B cell (primary cell): Measurements from ENCODE around the gene GMPR. TPM values are rescaled to one million over a fixed set of nuclear protein-coding genes. Genes with fewer than 3 reads are reported as not detected.

ENCODE experiments used
- ATAC-seq: fragments of 200-7000 bp; cut with Tn5 transposase; one replicate; pipeline ENCODE4 v1.10.0; 2021; ENCODE audit warnings: low read depth, mild to moderate bottlenecking, moderate number of reproducible peaks, moderate library complexity
- CTCF ChIA-PET: fragments of 350-600 bp; sonication (Branson Sonifier 250); formaldehyde crosslinking; loops from one replicate; lab custom pipeline; 2021; ENCODE audit warnings: antibody characterized with exemption, inconsistent platforms; lab: Charles Lee
- POLR2A ChIA-PET: fragments of 350-600 bp; sonication (Branson Sonifier 250); formaldehyde crosslinking; loops from one replicate; lab custom pipeline; 2021; ENCODE audit warnings: antibody characterized with exemption; lab: Charles Lee
- DNase-seq: peaks from one replicate; pipeline ENCODE4 v3.0.0; 2013
- H2AFZ ChIP-seq: 2 replicates; pipeline ENCODE4 v1.6.1; 2012; ENCODE audit warnings: mild to moderate bottlenecking, low read depth, low read length; ENCODE audit not compliant: insufficient read depth, poor library complexity, severe bottlenecking
- H3K27ac ChIP-seq, 2 donors: 1 replicate in 1 of 2; 2 replicates in 1 of 2; pipeline ENCODE4 v1.5.1; 2012 to 2013; ENCODE audit warnings: low read length in 2 of 2, mild to moderate bottlenecking in 2 of 2, moderate library complexity in 1 of 2
- H3K27me3 ChIP-seq, 4 experiments: fragments of 200-600 bp in 1 of 4; sonication (generic) in 1 of 4; replicated peaks in 1 of 4; 1 replicate in 2 of 4; 2 replicates in 2 of 4; pipeline versions ENCODE4 v1.6.1 to v1.7.0; 2013 to 2016; ENCODE audit warnings: low read length in 3 of 4, mild to moderate bottlenecking in 2 of 4, mixed read lengths in 1 of 4, moderate library complexity in 1 of 4; ENCODE audit not compliant: insufficient read depth in 4 of 4, control insufficient read depth in 3 of 4; ENCODE audit errors: control extremely low read depth in 1 of 4
- H3K36me3 ChIP-seq, 2 experiments: replicated peaks in 1 of 2; 1 replicate in 1 of 2; 2 replicates in 1 of 2; pipeline versions ENCODE4 v1.6.1 to v1.7.1; 2013; ENCODE audit warnings: low read length in 1 of 2; ENCODE audit not compliant: insufficient read depth in 2 of 2, control insufficient read depth in 1 of 2; ENCODE audit errors: control extremely low read depth in 1 of 2, extremely low read depth in 1 of 2
- H3K4me1 ChIP-seq, 2 donors: fragments of 200-600 bp in 1 of 2; sonication (generic) in 1 of 2; 1 replicate in 1 of 2; 2 replicates in 1 of 2; pipeline versions ENCODE4 v1.5.1 to v1.6.1; 2013 to 2017; ENCODE audit warnings: low read length in 2 of 2; ENCODE audit not compliant: control insufficient read depth in 2 of 2, insufficient read depth in 2 of 2
- H3K4me2 ChIP-seq: replicated peaks from 2 replicates; pipeline ENCODE3; 2012; ENCODE audit warnings: mild to moderate bottlenecking, low read depth, low read length; ENCODE audit not compliant: poor library complexity, severe bottlenecking
- H3K4me3 ChIP-seq, 5 experiments: fragments of 200-600 bp in 1 of 5; sonication (generic) in 1 of 5; 1 replicate in 3 of 5; 2 replicates in 2 of 5; pipeline versions ENCODE4 v1.5.1 to v1.7.0; 2011 to 2016; ENCODE audit warnings: low read length in 4 of 5, mild to moderate bottlenecking in 4 of 5, low read depth in 2 of 5, control low read depth in 1 of 5, moderate library complexity in 1 of 5; ENCODE audit not compliant: insufficient read depth in 1 of 5; ENCODE audit errors: control extremely low read depth in 1 of 5, extremely low read depth in 1 of 5
- H3K79me2 ChIP-seq: fragments of 200-600 bp; sonication (generic); one replicate; pipeline ENCODE4 v1.6.0; 2016; ENCODE audit warnings: low read length; ENCODE audit not compliant: control insufficient read depth, insufficient read depth
- H3K9ac ChIP-seq: fragments of 200-600 bp; sonication (generic); 2 replicates; pipeline ENCODE4 v1.6.1; 2017; ENCODE audit warnings: mild to moderate bottlenecking, low read length, moderate library complexity
- H3K9me3 ChIP-seq, 3 donors: one replicate each; pipeline versions ENCODE4 v1.6.1 to v1.7.1; 2013; ENCODE audit warnings: low read length in 2 of 3; ENCODE audit not compliant: control insufficient read depth in 2 of 3, insufficient read depth in 1 of 3; ENCODE audit errors: control extremely low read depth in 1 of 3
- H4K20me1 ChIP-seq: 2 replicates; pipeline ENCODE4 v1.6.0; 2012; ENCODE audit warnings: mild to moderate bottlenecking, low read length; ENCODE audit not compliant: insufficient read depth, control insufficient read depth, poor library complexity, severe bottlenecking
- H3K27ac Mint-ChIP-seq: one replicate; pipeline ENCODE4 v1.8.0; 2021; ENCODE audit warnings: mixed read lengths
- H3K27me3 Mint-ChIP-seq: one replicate; pipeline ENCODE4 v1.8.0; 2021; ENCODE audit warnings: mixed read lengths
- H3K4me1 Mint-ChIP-seq: one replicate; pipeline ENCODE4 v1.8.0; 2021; ENCODE audit warnings: mixed read lengths
- H3K4me3 Mint-ChIP-seq: one replicate; pipeline ENCODE4 v1.8.0; 2021; ENCODE audit warnings: mixed read lengths
- H3K9me3 Mint-ChIP-seq: one replicate; pipeline ENCODE4 v1.8.0; 2022; ENCODE audit warnings: mixed read lengths; ENCODE audit not compliant: insufficient read depth
- EZH2 ChIP-seq: IDR thresholded peaks from 2 replicates; pipeline ENCODE4 v1.6.1; 2012; ENCODE audit warnings: borderline replicate concordance, low read depth, mild to moderate bottlenecking, moderate library complexity, low read length; ENCODE audit not compliant: insufficient read depth, poor library complexity, severe bottlenecking
- WGBS: methylation state at CpG from one replicate; pipeline ENCODE4 v1.1.5; 2013; ENCODE audit warnings: missing lambda C conversion rate; ENCODE audit not compliant: insufficient coverage; 5-methylcytosine and 5-hydroxymethylcytosine counted together
- intact Hi-C: fragments of 100-400 bp; cut with micrococcal nuclease; formaldehyde crosslinking; loops from one replicate; pipeline ENCODE4 v1.10.0; 2022
- polyA plus RNA-seq: library from polyadenylated mRNA; depleted of rRNA; stranded (reverse); fragments of >200 nt; gene quantifications from 2 replicates; pipeline ENCODE4 v1.2.3, GENCODE V29; 2012
- total RNA-seq, 2 donors: library from RNA; stranded (reverse); fragments of 120-200 nt in 1 of 2; gene quantifications; 1 replicate in 1 of 2; 2 replicates in 1 of 2; pipeline versions ENCODE4 v1.2.3 to v1.2.4, GENCODE V29; 2013 to 2022
- TF ChIP-seq, protein P1 (sequence below): fragments of 200-600 bp; IDR thresholded peaks from one replicate; pipeline ENCODE4 v1.8.0; 2022; ENCODE audit warnings: antibody characterized with exemption, mild to moderate bottlenecking

The GMPR gene
- total and polyA plus RNA-seq, 2 donors (not counting 1 experiment from before 2014, with no cell fraction given), result 0.82 TPM; not detected in 1

DNA sequence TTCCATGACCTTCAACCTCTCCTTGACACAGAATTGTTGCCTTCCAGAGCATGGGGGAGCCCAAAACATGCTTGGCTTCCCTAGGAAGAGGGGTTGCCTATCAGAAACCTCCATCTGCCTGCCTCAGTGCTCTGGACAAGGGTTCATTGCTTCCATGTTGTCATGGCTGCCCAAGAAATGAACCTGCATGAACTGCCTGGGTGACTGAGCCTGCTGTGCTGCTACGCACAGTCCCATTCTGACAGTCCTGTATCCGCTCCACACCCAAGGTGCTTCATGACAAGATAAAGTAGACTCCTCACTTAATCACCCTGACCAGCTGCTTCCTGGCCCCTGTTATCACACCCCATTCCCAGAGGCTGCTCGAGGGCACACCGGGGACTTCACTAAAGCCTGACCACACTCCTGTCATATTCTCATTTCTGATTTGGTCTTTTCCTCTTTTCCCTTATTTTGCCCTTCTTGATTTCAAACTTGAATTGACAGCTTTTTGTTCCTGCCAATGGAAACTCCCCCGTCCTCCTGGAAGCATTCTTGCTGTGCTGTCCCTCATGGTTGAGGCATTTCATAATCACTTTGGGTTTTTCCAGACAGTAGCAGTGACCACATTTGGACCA, 31.9 kb downstream of the GMPR start:
- CTCF ChIA-PET, result interaction anchor here (1.5 kb wide), 1 partner anchor 87 kb away, joined by 3 read pairs; no protein-coding TSS in a partner anchor

DNA sequence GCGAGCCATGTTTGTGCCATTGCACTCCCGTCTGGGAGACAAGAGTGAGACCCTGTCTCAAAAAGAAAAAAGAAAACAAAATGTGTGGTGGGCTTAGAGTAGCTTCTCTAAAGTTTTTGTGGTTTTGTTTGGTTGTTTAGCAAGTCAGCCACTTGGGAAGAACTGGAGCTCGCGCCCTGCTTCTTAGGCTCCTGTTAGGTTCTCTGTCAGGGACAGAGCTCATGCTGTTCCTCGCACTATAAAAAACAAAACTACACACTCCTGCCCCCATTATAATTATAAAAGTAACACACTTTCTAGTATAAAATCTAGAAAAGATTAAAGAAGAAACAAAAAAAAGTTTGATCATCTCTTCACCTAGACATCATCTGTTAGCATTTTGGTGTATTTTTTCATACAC, 33.0 kb downstream of the GMPR start:
- POLR2A ChIA-PET, result no interaction called here
- Histone ChIP-seq H3K79me2 (no peaks in the 10 kb centered on the region), H4K20me1 (no peaks in the 10 kb centered on the region), H3K4me1 (no peaks in the 10 kb centered on the region), H3K27me3 (no peaks in the 10 kb centered on the region), H3K4me2 (no peak overlapping the region), H2AFZ (no peak overlapping the region), H3K9me3 (no peaks in the 10 kb centered on the region), H3K4me3 (no peak overlapping the region), H3K9ac (no peak overlapping the region), H3K27ac (no peak overlapping the region), H3K36me3 (no peaks in the 10 kb centered on the region)
- ATAC-seq, result no peak
- Mint-ChIP-seq H3K4me3 (no peak overlapping the region), H3K4me1 (no peaks in the 10 kb centered on the region), H3K27me3 (peaks cover 1% of the 10 kb centered on the region), H3K27ac (no peak overlapping the region), H3K9me3 (no peaks in the 10 kb centered on the region)
- 94% methylated on average over 2 of the region's 5 CpGs for WGBS
- TF ChIP-seq, protein P1, sequence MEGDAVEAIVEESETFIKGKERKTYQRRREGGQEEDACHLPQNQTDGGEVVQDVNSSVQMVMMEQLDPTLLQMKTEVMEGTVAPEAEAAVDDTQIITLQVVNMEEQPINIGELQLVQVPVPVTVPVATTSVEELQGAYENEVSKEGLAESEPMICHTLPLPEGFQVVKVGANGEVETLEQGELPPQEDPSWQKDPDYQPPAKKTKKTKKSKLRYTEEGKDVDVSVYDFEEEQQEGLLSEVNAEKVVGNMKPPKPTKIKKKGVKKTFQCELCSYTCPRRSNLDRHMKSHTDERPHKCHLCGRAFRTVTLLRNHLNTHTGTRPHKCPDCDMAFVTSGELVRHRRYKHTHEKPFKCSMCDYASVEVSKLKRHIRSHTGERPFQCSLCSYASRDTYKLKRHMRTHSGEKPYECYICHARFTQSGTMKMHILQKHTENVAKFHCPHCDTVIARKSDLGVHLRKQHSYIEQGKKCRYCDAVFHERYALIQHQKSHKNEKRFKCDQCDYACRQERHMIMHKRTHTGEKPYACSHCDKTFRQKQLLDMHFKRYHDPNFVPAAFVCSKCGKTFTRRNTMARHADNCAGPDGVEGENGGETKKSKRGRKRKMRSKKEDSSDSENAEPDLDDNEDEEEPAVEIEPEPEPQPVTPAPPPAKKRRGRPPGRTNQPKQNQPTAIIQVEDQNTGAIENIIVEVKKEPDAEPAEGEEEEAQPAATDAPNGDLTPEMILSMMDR, result no peak
- TF ChIP-seq EZH2, result no peak
- CTCF ChIA-PET, result no interaction called here
- DNase-seq, result no peak
- intact Hi-C loops, result no loop called here

More for the DNA sequence above, 31.9 kb downstream of the GMPR start:
- TF ChIP-seq EZH2, result no peak
- TF ChIP-seq, protein P1, result no peak
- Histone ChIP-seq H3K9me3 (no peaks in the 10 kb centered on the region), H4K20me1 (no peaks in the 10 kb centered on the region), H3K27me3 (no peaks in the 10 kb centered on the region), H3K4me1 (no peaks in the 10 kb centered on the region), H3K36me3 (no peaks in the 10 kb centered on the region), H3K27ac (no peak overlapping the region), H3K4me3 (no peak overlapping the region), H2AFZ (no peak overlapping the region), H3K4me2 (no peak overlapping the region), H3K79me2 (no peaks in the 10 kb centered on the region), H3K9ac (no peak overlapping the region)
- no peaks in the 10 kb centered on the region for H3K4me1 Mint-ChIP-seq
- DNase-seq (no peak), ATAC-seq (no peak)
- no peak overlapping the region for H3K4me3 Mint-ChIP-seq
- no peaks in the 10 kb centered on the region for H3K27me3 Mint-ChIP-seq
- POLR2A ChIA-PET, result no interaction called here
- intact Hi-C loops, result no loop called here
- no peaks in the 10 kb centered on the region for H3K9me3 Mint-ChIP-seq
- WGBS, result 90% methylated on average over 5 of the region's 5 CpGs
- H3K27ac Mint-ChIP-seq, result no peak overlapping the region
